ENCODE results near the gene EMC7.

Gene EMC7

GRCh38 chr15:34065941-34066340 is 35.7 kb downstream of the EMC7 start:
- no peak overlapping the region for H3K4me3 ChIP-seq (ENCODE audit: low read length)
- TF ChIP-seq CTCF (conservative IDR thresholded peaks at IDR 0.05; ENCODE audit: low read depth, low read length), result no peak
- DNase-seq (ENCODE audit: low read depth), result no peak

DNA sequence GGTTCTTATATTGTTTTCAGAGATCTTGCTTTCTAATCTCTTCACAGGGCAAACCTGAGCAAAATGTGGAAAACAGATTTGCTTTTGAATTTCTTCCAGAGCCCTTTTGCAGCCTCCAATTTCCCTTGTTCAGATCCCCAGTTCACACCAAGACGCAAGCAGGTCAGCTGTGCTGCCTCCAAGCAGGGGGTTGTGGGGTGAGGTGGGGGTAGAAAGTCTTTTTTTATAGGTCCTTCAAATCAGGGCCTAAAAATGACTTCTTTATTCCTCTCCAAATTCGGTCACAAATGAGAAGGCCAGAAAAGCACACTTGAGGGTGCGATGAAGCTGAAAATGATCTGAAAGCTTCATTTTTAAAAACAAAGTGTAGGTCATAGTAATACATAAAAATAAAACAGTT is 36.4 kb downstream of the EMC7 start:
- DNase-seq (ENCODE audit: low read depth), result no peak
- TF ChIP-seq CTCF (conservative IDR thresholded peaks at IDR 0.05; ENCODE audit: low read depth, low read length), result no peak

GRCh38 chr15:34064438-34064837 is 37.2 kb downstream of the EMC7 start:
- TF ChIP-seq CTCF (conservative IDR thresholded peaks at IDR 0.05; ENCODE audit: low read depth, low read length), result no peak
- DNase-seq (ENCODE audit: low read depth), result no peak
- no peak overlapping the region for H3K4me3 ChIP-seq (ENCODE audit: low read length)

More for the DNA sequence above, 36.4 kb downstream of the EMC7 start:
- no peak overlapping the region for H3K4me3 ChIP-seq (ENCODE audit: low read length)

GRCh38 chr15:34059946-34060345 is 41.7 kb downstream of the EMC7 start:
- TF ChIP-seq CTCF (conservative IDR thresholded peaks at IDR 0.05; ENCODE audit: low read depth, low read length), result no peak
- DNase-seq (ENCODE audit: low read depth), result no peak

DNA sequence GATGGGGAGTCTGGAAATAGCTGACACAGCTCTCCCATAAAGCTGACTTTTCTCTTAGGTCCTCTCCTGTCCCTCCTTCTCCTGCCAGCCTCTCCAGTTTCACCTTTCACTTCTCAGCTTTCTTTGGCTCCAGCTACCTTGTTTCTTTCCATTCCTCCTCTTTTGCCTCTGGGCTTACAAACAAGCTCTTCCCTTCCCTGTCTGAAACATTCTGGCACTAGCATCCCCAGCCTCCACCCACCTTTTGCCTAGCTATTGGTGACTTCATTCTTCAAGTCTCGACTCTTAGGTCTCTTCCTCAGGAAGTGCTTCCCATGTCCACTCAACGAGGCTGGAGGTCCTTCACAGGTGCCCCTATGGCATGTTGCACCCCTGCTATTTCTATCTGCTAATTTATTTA is 42.2 kb downstream of the EMC7 start:
- TF ChIP-seq CTCF (conservative IDR thresholded peaks at IDR 0.05; ENCODE audit: low read depth, low read length), result no peak
- no peak overlapping the region for H3K4me3 ChIP-seq (ENCODE audit: low read length)
- no peak for DNase-seq (ENCODE audit: low read depth)

More at GRCh38 chr15:34059946-34060345, 41.7 kb downstream of the EMC7 start:
- no peak overlapping the region for H3K4me3 ChIP-seq (ENCODE audit: low read length)

DNA sequence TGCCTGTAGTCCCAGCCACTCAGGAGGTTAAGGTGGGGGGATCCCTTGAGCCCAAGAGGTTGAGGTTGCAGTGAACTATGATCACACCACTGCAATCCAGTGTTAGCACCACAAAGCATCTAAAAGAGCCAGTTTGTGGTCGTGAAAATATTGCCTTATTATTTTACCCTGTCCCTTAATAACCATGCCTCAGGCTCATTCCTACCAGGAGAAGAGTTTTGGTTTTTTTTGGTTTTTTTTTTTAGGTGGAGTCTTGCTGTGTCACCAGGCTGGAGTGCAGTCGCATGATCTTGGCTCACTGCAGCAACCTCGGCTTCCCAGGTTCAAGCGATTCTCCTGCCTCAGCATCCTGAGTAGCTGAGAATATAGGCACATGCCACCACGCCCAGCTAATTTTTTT is 44.8 kb downstream of the EMC7 start:
- no peak for TF ChIP-seq CTCF (conservative IDR thresholded peaks at IDR 0.05; ENCODE audit: low read depth, low read length)
- no peak for DNase-seq (ENCODE audit: low read depth)
- no peak overlapping the region for H3K4me3 ChIP-seq (ENCODE audit: low read length)

- no peak for TF ChIP-seq CTCF (conservative IDR thresholded peaks at IDR 0.05; ENCODE audit: low read depth, low read length)
- no peak overlapping the region for H3K4me3 ChIP-seq (ENCODE audit: low read length)
- DNase-seq (ENCODE audit: low read depth), result peak; percentile 90
These were observed 45.6 kb downstream of the EMC7 start for GRCh38 chr15:34055868-34056595.
